Suprapubic skin (tissue), 4 donors: ENCODE data around the gene DCUN1D1. TPM values are rescaled to one million over a fixed set of nuclear protein-coding genes. Genes with fewer than 3 reads are reported as not detected.
"Not testable (repeated sequence)": the region's sequence is repeated elsewhere in the genome, so short reads cannot be mapped to it uniquely, and the experiment has no call there.

Experiments used
- DNase-seq, 2 donors: peaks; one replicate each; pipeline ENCODE4 v3.0.0-alpha.2; 2019; ENCODE audit warnings: low spot score in 2 of 2
- H3K27ac ChIP-seq: fragments of 200-600 bp; sonication (generic); one replicate; pipeline ENCODE4 v1.5.1; 2019
- H3K27me3 ChIP-seq: fragments of 200-600 bp; sonication (generic); one replicate; pipeline ENCODE4 v1.5.1; 2019
- H3K36me3 ChIP-seq: fragments of 200-600 bp; sonication (generic); one replicate; pipeline ENCODE4 v1.5.1; 2019
- H3K4me1 ChIP-seq: fragments of 200-600 bp; sonication (generic); one replicate; pipeline ENCODE4 v1.5.1; 2019
- H3K4me3 ChIP-seq: fragments of 200-600 bp; sonication (generic); one replicate; pipeline ENCODE4 v1.5.1; 2019; ENCODE audit warnings: mild to moderate bottlenecking
- H3K9me3 ChIP-seq: fragments of 200-600 bp; sonication (generic); one replicate; pipeline ENCODE4 v1.5.1; 2019
- CTCF ChIP-seq, 2 donors: fragments of 200-600 bp in 1 of 2; fragments of 450-650 bp in 1 of 2; sonication (generic) in 1 of 2; IDR thresholded peaks; one replicate each; pipeline ENCODE4 v1.5.1; 2016 to 2019; ENCODE audit warnings: antibody characterized with exemption in 2 of 2, mild to moderate bottlenecking in 1 of 2, moderate library complexity in 1 of 2
- EP300 ChIP-seq: sonication (generic); formaldehyde crosslinking; IDR thresholded peaks from one replicate; pipeline ENCODE4 v1.6.1; 2017; ENCODE audit warnings: antibody characterized with exemption
- POLR2A ChIP-seq, 2 donors: fragments of 450-650 bp; IDR thresholded peaks; one replicate each; pipeline ENCODE4 v1.6.1; 2017; ENCODE audit warnings: antibody characterized with exemption in 2 of 2, mild to moderate bottlenecking in 2 of 2, moderate library complexity in 2 of 2
- POLR2AphosphoS5 ChIP-seq, 3 donors: sonication (generic); formaldehyde crosslinking; IDR thresholded peaks; one replicate each; pipeline ENCODE4 v1.6.1; 2017; ENCODE audit warnings: antibody characterized with exemption in 3 of 3
- WGBS: methylation state at CpG from one replicate; pipeline ENCODE4 v1.1.5; 2018; 5-methylcytosine and 5-hydroxymethylcytosine counted together
- total RNA-seq, 4 donors: library from RNA; depleted of rRNA; stranded (reverse); fragments of >200 nt; gene quantifications; one replicate each; pipeline ENCODE4 v1.1.0, GENCODE V29; 2016

Gene DCUN1D1
- total RNA-seq, 4 donors from 2014 or later = 17.5 to 29.7 (median 23.0) TPM

- no peaks in the 10 kb centered on the region for H3K36me3 ChIP-seq
- H3K27me3 ChIP-seq = no peaks in the 10 kb centered on the region
- TF ChIP-seq POLR2A (IDR thresholded peaks at IDR 0.05) (no peak), CTCF (IDR thresholded peaks at IDR 0.05) (no peak), POLR2AphosphoS5 (IDR thresholded peaks at IDR 0.05) (no peak), EP300 (no peak)
- no peaks in the 10 kb centered on the region for H3K9me3 ChIP-seq
- DNase-seq = no peak
- no peaks in the 10 kb centered on the region for H3K4me1 ChIP-seq
- 85% methylated on average over 10 of the region's 10 CpGs for WGBS
- no peak overlapping the region for H3K27ac ChIP-seq
- H3K4me3 ChIP-seq = no peak overlapping the region
These were observed 26.2 kb upstream of the DCUN1D1 start for GRCh38 chr3:183006396-183007002.

GRCh38 chr3:182999767-183000166 lies 19.4 kb upstream of the DCUN1D1 start:
- WGBS = no CpG with 5 or more reads among the region's 1 CpG

DNA sequence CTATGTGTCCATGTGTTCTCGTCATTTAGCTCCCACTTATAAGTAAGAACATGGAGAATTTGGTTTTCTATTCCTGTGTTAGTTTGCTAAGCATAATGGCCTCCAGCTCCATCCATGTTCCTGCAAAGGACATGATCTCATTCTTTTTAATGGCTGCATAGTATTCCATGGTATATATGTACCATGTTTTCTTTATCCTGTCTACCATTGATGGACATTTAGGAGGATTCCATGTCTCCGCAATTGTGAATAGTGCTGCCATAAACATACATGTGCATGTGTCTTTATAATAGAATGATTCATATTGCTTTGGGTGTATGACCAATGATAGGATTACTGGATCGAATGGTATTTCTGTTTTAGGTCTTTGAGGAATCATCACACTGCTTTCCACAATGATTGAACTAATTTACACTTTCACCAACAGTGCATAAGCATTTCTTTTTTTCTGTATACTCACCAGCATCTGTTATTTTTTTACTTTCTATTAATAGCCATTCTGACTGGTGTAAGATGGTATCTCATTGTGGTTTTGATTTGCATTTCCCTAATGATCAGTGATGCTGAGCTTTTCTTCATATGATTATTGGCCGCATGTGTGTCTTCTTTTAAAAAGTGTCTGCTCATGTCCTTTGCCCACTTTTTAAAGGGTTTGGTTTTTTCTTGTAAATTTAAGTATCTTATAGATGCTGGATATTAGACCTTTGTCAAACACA lies 13.3 kb upstream of the DCUN1D1 start:
- not testable (repeated sequence) for H3K27me3 ChIP-seq, H3K36me3 ChIP-seq, H3K4me1 ChIP-seq, H3K9me3 ChIP-seq, H3K4me3 ChIP-seq, H3K27ac ChIP-seq, DNase-seq
- WGBS = 89% methylated on average over 4 of the region's 4 CpGs

More at GRCh38 chr3:182999767-183000166, 19.4 kb upstream of the DCUN1D1 start:
- Histone ChIP-seq H3K27ac (no peak overlapping the region), H3K9me3 (no peaks in the 10 kb centered on the region), H3K36me3 (no peaks in the 10 kb centered on the region), H3K4me1 (no peaks in the 10 kb centered on the region), H3K4me3 (no peak overlapping the region), H3K27me3 (no peaks in the 10 kb centered on the region)
- DNase-seq = no peak
- TF ChIP-seq CTCF (IDR thresholded peaks at IDR 0.05) = no peak
- no peak for TF ChIP-seq EP300
- no peak for TF ChIP-seq POLR2A (IDR thresholded peaks at IDR 0.05)
- no peak for TF ChIP-seq POLR2AphosphoS5 (IDR thresholded peaks at IDR 0.05)

DNA sequence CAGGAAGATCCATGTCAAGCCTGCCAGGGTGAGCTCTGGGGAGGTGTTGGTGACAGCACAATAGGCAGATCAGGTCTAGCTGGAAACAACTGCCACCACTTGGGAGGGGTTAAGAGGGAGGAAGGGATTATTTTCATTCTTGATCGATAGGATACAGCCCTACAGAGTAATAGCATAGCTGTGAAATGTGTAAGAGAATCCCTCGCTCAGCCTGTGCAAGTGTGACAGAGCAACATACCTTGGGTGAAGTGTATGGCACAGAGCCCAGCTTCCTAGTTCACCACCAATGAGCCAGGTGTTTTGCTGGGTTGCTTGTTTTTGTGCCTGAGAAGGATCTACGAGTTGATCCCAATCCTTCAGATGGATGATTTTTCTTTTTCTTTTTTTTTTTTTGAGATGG lies 9.2 kb upstream of the DCUN1D1 start:
- TF ChIP-seq POLR2AphosphoS5 (IDR thresholded peaks at IDR 0.05) = no peak
- Histone ChIP-seq H3K27me3 (no peaks in the 10 kb centered on the region), H3K4me1 (no peaks in the 10 kb centered on the region), H3K36me3 (no peaks in the 10 kb centered on the region), H3K27ac (no peak overlapping the region), H3K9me3 (no peaks in the 10 kb centered on the region), H3K4me3 (no peak overlapping the region)
- DNase-seq = no peak
- 74% methylated on average over 3 of the region's 3 CpGs for WGBS

GRCh38 chr3:182986021-182986420 lies 5.7 kb upstream of the DCUN1D1 start:
- H3K4me3 ChIP-seq = no peak overlapping the region
- H3K9me3 ChIP-seq = no peaks in the 10 kb centered on the region
- H3K27me3 ChIP-seq = no peaks in the 10 kb centered on the region
- TF ChIP-seq EP300 (no peak), POLR2A (IDR thresholded peaks at IDR 0.05) (no peak), CTCF (IDR thresholded peaks at IDR 0.05) (no peak), POLR2AphosphoS5 (IDR thresholded peaks at IDR 0.05) (no peak)
- H3K36me3 ChIP-seq = no peaks in the 10 kb centered on the region
- H3K4me1 ChIP-seq = peaks cover 2% of the 10 kb centered on the region
- no peak overlapping the region for H3K27ac ChIP-seq
- WGBS = 89% methylated on average over 6 of the region's 6 CpGs
- no peak for DNase-seq

DNA sequence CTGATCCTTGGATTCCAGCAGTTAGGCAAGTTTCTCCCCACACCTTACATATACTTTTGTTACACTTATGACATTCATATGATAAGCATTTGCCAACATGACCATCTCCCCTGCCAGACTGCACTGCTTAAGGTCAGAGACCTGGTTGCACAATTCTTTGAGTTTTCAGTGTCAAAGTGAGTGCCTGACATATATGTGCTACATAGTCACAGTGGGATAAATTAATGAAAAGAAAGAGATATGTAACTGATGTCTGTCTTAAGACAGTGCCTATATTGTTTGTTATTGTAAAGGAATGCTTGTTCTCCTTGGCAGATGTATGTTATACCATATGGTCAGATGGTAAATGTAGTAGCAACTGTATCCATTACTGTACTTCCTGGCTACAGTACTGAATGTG lies 3.5 kb upstream of the DCUN1D1 start:
- TF ChIP-seq POLR2AphosphoS5 (IDR thresholded peaks at IDR 0.05) = no peak
- TF ChIP-seq POLR2A (IDR thresholded peaks at IDR 0.05) = no peak
- no peak for TF ChIP-seq EP300
- no peak for TF ChIP-seq CTCF (IDR thresholded peaks at IDR 0.05)
- no peaks in the 10 kb centered on the region for H3K36me3 ChIP-seq
- no peak for DNase-seq

More for the DNA sequence above, 3.5 kb upstream of the DCUN1D1 start:
- no peaks in the 10 kb centered on the region for H3K27me3 ChIP-seq
- H3K4me3 ChIP-seq = no peak overlapping the region
- peaks cover 10% of the 10 kb centered on the region for H3K4me1 ChIP-seq
- no peaks in the 10 kb centered on the region for H3K9me3 ChIP-seq
- no peak overlapping the region for H3K27ac ChIP-seq
